GM18907 (cell line): ENCODE data around the gene CYB5R3.

Experiments used
- ATAC-seq: cut with Tn5 transposase; IDR thresholded peaks from one replicate; pipeline ENCODE4 v1.9.1; 2021; ENCODE audit warnings: mild to moderate bottlenecking, moderate library complexity; ENCODE audit not compliant: unreplicated experiment

Gene CYB5R3

DNA sequence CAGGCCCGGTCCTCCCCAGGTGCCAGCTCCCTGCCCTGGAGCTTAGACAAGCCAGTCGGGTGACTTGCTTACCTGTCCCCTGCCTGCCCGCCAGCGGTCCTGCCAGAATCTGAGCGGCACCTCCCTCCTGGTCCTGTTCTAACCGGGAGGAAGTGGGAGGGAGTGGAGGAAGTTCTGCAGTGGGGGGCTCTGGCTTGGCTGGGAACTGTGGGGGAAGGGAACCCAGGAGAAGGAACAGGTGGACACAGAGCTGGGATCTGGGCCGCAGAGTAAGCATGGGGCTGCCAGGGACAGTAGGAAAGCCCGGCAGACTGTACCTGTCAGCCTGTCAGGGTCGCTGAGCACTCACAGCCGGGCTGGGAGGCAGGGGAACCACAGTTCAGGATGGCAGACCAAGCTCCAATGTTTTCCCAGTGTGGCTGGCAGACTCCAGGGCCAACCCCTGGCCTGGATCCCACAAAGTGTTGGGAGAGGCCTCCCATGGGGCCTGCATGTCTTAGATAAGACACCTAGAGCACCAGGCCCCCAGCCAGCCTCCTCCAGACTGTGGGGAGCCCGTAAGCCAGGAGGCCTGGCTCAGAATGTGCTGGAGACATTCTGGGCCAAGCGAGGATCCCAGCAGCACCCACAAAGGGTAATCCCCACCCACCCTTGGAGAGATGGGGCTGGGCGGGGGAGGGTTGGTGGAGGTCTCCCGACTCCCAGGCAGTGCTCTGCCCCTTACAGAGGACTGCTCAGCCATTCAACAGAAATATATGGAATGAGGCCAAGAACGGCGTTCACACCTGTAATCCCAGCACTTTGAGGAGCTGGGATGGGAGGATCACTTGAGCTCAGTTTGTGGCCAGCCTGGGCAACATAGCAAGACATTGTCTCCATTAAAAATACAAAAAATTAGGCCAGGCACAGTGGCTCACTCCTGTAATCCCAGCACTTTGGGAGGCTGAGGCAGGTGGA lies 2.3 kb downstream of the CYB5R3 start:
- ATAC-seq: no peak

DNA sequence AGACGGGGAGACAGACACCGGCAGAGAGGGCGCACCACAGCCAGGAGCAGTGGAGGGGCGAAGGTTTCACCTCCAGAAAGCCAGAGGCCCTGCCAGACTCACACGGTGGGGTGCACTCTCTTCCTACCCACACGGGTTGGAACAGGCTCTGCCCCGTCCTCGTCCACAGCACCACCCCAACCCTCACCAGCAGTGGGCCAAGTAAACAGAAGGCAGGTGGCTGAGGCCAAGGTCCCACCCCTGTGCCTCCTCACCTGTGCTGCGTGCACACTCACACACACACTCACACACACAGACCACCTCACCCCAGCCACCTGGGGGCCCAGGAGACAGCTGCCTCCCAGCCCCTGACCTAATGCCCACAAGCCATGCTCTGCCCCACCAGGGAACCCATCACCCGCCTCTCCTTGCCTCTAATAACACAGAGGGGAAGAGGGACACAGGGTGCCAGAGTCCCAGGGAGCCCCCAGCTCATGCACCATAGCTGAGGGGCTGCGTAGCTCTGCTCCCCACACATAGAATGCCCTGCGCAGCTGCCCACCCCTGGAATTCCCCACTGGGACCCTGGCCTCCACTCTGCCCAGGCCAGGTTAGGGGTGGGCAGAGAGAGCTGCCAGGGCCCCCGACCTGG lies 3.1 kb downstream of the CYB5R3 start:
- ATAC-seq: no peak

DNA sequence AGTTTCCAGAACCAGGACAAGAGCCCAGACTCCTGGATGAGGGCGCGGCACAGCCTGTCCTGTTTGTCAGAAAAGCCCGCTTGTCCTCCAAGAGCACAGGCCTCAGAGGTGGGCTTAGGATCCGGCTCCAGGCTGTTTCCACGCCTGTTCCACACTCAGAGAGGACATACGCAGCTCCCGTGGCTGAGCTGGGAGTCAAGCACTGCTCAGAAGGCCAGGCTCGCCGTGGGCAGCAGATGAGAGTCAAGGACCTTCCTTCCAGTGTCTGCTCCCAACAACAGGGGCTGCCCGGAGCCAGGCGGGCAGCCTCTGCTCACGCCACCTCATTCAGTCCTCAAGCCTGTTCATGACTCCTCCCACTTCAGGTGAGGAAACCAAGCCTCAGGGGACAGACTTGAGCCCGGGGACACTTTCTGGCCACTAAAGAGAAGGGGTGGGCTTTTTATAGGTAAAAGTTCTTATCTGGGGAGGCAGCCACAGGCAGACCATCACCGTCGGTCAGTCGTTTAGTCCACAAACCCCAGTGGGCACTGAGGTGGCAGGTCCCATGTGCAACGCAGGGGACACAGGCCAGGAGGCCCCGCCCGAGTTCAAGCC lies 3.8 kb downstream of the CYB5R3 start:
- ATAC-seq: no peak

DNA sequence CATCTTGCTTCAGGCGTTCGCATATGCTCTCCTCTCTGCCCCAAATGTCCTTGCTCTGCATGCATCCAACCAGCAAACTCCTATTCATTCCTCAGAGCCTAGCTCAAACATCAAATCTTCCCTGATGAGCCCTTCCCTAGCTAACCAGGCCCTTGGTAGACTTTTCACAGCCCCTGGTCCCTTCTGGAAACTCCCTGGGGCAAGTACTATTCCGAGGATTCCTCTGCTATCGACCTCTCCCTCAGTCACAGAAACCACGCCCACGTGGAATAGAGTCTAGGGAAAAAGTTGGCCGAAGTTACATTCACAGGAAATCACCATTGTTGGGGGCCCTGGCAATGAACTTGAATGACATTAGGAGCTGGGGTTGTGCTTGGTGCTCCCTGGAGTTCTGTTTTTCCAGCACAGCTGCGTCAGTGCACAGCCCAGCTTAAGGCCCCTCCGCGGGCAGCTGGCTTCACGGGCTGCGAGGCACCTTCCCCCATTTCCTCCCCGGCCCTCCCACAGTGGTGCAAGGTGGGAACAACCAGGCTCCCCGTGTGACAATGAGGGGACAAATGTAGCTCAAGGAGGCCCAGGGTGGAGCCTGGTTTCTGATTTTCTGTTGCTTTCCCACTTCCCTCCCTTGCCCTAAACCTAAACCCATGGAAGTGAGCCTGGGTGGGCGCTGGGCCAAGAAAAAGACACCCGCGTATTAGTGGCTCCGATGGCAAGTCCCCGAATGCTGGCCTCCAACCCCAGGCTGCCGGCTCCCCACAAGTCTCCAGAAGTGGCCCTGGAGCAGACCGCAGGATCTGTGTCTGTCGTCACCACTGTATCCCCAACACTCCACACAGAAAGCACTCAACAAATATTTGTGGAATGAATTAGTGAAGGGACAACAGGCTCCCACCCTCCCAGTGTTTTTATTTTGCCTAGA lies 4.5 kb downstream of the CYB5R3 start:
- ATAC-seq: no peak

DNA sequence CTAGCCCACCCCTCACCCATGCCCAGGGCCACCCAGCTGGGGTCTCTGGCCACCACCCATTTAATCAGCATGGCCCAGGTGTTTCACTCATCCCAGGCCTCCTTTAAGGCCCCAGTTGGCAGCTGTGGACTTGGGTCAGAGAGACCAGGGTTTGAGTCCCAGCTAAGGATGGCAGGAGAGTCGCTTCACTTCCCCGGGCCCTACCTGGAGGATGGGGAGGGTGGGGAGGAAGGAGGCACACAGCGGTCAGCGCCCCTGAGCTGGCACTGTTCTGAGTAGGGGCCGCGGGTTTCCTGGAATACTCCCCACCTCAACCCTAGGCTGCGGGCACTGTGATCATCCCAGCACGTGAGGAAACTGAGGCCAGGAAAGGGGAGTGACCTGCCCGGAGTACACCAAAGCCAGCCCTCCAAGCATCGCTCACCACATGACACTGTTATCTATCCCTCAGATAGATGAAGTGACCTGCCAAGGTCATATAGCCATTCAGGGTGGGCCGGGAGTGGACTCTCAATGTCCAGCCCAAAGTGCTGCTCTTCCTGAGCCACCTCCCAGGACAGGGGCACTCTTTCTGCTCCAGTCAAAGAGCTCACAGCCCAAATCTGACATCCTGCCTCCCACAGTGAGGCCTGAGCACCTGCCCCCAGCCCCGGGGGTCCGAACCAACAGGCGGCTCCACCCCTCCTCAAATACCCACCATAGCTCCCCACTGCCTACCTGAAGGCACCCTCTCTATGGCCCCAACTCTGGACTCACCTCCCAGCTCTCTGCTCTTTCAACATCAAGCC lies 5.4 kb downstream of the CYB5R3 start:
- ATAC-seq: no peak

DNA sequence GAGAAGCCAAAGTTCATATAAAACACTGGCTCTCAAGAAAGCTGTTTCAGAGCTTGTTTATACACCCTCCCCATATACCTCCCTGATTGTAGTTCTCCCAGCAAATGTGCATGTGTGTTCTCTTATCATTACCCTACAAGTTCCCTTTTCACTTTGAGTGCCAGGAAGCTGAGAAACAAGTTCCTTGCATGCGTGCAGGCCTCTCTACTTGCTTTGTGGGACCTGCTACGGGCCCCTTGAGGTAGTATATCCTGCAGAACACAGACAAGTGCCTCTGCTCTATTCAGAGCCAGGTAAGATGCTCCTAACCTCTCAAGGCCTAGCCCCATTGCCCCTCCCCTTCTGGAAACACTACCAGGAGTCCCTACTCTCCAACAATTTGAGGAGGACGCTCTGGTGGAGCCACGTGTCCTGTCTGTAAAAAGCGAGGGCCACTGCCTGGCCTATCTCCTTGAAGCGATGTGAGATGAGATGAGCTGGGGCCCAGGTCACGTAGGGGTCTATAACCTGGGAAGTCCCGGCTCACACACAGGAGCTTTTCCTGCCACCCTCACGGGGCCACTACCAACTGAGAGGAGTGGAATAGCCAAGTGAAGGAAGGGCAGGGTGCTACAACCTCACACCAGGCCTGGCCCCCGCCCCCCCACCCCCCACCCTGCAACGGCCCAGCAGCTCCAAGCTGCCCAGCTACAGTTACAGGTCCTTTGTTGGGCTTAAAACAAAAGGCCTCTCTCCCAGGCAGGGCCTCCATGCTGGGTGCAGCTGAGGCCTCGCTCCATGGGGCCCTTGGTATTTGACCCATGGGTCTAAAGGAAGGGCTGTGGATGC lies 6.2 kb downstream of the CYB5R3 start:
- ATAC-seq: no peak

DNA sequence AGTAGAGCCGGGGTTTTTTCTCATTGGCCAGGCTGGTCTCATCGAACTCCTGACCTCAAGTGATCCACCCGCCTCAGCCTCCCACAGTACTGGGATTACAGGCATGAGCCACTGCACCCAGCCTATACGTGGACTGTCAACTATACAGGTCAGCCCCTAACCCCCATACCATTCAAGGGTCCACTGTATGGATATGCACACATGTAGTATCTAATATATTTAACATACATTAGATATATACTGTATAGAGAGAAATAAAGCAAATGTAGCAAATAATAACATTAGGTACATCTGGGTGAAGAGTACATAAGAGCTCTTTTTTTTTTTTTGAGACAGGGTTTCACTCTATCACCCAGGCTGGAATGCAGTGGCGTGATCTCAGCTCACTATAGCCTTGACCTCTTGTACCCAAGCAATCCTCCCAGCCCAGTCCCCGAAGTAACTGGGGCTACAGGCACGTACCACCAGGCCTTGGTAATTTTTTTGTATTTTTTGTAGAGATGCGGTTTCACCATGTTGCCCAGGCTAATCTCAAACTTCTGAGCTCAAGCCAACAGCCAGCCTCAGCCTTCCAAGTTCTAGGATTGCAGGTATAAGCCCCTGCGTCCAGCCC lies 7.3 kb downstream of the CYB5R3 start:
- ATAC-seq: no peak

DNA sequence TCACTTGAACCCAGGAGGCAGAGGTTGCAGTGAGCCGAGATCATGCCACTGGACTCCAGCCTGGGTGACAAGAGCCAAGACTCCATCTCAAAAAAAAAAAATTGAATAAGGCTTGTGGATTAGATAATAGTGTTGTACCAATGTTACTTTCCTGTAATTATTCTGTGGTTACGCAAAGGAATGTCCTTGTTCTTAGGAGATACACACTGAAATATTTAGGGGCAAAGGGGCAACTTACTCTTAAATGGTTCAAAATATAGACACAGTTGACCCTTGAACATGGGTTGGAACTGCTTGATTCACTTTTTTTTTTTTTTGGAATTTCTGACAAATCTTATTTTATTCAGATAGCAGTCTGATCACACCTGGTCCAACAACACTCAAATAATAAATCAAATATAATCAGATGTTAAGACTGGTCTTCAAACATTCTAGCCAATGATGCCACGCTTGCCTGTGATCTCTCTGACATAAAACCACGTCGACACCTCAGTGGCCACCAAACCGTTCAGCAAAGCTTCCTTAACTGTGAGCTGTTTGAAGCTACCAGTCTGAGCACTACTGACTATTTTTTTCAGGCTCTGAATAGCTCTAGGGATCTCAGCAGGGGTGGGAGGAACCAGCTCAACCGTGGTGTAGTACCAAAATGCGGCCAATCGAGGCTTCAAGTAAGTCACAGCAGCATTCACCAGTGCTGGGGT lies 9.5 kb downstream of the CYB5R3 start:
- no peak for ATAC-seq

DNA sequence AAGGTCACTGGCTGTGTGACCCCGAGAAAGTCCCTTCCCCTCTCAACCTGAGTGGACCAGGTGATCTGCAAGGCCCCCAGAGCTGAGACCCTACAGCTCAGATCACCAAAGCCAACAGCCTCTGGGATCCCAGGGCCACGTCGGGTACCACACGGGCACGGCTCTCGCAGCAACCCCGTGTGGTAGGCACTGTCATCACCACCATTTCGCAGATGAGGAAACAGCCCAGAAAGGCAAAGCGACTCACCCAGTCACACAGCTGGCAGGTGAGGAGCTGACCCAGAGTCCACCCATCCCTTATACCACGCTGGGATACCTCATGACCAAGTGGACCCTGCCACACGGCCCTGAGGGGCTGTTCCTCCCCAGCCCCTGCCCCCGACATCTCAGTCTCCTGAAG lies 11.6 kb downstream of the CYB5R3 start:
- ATAC-seq: no peak

DNA sequence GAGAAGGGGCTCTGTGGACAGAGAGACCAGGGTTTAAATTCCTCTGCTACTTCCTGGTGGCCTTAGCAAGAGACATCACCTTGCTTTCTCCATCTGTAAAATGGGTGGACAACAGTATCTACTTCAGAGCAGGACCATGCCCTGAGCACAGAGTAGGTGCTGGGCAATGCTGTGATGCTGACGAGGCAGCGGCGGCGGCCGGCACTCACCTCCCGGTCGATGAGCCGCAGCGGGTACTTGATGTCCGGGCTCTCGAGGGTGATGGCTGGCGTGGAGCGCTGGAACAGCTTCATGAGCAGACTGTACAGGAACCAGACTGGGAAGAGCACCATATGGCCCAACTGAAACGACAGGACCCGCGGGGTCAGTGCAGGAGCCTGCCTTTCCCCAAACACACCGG lies 12.7 kb downstream of the CYB5R3 start:
- no peak for ATAC-seq

DNA sequence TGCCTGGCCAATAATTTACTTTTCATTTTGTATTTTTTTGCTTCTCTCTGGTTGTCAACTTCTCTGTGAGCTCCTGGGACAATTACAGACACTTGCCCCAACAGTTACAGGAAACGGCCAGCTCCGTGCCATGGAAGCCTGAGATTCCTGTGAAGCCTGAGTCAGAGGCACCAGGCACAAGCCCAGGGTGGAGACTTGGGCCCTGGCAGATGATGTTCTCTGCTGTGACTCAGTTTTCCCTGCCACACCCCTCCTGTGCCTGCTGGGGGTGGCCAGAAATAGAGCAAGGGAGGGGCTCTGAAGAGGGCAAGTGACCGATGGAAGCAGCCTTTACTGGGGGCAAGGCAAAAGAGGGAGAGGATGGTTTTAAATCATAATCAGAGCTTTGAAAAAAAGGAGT lies 13.7 kb downstream of the CYB5R3 start:
- no peak for ATAC-seq

DNA sequence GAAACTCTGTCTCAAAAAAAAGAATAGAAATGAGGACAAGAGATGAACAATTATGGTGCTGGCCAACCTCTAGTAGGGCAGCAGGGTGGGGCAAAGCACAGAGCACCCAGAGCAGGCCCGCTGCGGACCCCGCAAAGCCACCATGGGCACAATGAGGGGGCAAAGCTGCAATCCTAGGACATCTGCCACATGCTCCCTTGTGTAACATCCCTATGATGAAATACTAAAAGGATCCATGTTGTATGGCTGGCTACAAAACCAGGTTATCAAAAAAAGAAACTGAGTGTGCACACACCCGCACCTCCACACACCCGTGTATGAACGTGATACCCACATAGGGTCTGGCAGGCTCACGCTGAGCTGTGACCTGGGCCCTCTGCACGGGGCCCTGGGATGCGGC lies 16.2 kb downstream of the CYB5R3 start:
- ATAC-seq: no peak

DNA sequence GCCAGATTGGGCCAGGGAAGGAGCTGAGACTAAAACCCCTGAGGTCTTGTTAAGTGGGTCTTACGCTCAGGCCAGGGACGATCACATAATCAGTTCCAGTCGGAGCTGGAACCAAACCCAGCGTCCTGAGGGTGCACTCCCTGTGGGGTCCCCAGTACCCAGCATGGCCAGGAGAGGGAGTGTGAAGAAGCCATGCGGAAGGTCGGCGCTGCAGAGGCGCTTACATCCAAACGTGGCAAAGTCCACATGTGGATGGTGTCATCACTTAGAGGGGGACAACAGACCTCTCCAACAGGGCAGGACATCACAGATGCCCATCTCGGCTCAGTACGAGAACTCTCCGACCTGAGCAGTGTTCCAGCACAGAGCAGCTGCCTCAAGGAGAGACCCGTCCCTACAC lies 17.1 kb downstream of the CYB5R3 start:
- no peak for ATAC-seq

DNA sequence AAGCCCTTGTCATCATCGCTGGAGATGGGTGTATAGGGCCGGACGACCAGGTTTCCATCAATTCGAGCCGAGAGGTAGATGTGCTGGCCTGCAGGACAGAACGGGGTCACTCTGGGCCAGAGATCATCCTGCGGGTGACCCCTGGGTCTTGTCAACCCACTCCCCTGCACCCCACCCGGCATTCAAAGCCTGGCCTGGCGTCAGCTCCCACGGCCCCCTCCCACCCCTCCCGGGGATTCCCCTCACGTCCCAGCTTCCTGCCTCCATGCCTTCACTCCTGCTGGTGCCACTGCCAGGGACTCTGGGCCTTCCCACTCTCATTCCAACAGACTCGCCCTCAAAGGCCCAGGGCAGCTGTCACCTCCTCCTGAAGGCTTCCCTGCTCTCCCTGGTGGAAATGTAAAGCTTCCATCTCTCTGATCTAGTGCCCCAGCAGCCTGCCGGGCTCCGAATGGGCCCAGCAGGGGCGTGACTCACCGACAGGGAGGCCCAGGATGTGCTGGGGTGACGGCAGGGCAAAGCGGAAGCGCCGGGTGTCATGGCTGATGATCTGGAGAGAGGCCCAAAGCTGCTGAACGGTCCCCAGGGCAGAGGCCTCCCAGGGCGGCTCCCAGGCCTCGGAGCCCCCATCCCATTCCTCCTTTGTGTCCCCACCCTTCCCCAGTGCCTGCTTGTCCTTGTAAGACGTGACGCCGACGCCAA lies 18.1 kb downstream of the CYB5R3 start:
- no peak for ATAC-seq

DNA sequence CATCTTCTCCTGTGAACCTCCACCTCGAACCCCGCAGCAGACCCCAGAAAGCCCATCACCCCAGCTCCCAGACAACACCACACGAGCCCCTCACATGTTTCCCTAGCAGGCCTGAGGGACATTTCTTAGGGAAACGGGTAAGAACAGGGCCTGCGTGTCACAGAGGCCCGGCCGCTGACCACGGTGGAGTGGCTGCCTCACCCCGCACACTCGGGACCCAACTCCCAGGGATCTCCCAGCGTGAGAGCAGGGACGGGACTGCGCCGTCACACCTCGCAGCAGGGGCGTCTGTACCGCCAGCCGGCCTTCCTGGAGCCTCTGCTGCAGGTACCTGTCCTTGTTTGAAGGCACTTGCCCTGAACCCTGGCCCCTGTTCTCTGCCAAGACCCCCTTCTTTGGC lies 19.0 kb downstream of the CYB5R3 start:
- ATAC-seq: no peak

DNA sequence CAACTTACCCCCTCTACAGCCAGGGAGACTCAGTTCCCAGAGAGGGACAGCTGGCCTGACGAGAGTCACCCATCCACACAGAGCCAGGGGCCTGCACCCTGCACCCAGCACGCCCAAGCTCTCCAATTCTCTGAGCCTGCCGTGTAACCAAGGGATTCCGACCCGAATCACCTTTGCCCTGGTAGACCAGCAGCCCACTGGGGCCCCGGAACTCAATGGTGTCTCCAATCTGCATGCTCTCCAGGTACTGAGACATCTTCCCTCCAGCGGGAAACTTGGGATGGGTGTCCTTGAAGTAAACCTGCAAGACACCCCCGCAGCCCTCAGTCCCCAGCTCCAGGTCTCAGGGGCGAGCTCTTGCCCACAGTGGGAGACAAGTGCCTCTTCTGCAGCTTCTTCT lies 21.2 kb downstream of the CYB5R3 start:
- no peak for ATAC-seq

DNA sequence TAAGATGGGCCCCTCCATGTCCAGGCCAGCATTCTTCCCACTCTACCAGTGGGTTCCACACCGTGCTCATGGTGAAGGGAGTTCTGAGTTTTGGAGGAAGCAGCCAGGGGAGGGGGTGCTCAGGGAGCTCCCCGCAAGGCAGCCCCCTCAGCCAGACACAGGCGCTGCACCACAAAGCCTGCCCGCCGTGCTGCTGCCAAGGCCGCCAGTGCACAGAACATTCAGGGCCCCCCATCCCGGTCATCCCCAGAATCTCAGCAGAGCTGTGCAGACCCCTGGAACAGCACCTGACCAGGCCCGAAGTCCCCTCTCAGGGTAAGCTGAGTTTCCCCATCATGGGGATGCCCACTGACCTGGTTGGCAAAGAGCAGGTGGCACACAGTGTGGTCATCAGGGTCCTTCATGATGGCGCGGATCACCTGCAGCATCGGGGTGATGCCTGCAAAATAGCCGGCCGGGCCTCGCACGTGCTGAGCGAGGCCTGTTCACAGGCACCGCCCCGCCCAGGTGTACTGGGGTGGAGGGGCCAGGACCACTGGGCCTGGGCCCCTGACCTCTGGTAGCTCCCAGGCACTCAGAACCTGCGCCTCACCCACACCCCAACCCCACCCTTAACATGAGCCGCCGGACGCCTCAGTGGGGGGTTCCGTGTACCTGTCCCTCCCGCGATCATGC lies 22.1 kb downstream of the CYB5R3 start:
- ATAC-seq: no peak
